A549 treated with AZD2906 at 1 μM for 4 hours (cell line): Measurements from ENCODE around the gene MRPS18C. TPM values are rescaled to one million over a fixed set of nuclear protein-coding genes. Genes with fewer than 3 reads are reported as not detected.

ENCODE experiments used
- total RNA-seq: library from RNA; stranded (reverse); fragments of 200-300 nt; extraction: Qiagen RNA extraction; gene quantifications from 5 replicates; pipeline ENCODE4 v1.2.3, GENCODE V29; 2022

Gene MRPS18C
- total RNA-seq, result 39.7 to 53.0 TPM (median 40.9 TPM) in 5 replicates

GRCh38 chr4:83455281-83456183 is at the start of gene MRPS18C, which contains the start of gene HELQ:
Gene MRPS18C (plus strand): TSS chr4:83456058. CDS start chr4:83456078, 20 bp downstream.
Gene HELQ (minus strand): TSS chr4:83455823. CDS start chr4:83455693, 130 bp downstream.

DNA sequence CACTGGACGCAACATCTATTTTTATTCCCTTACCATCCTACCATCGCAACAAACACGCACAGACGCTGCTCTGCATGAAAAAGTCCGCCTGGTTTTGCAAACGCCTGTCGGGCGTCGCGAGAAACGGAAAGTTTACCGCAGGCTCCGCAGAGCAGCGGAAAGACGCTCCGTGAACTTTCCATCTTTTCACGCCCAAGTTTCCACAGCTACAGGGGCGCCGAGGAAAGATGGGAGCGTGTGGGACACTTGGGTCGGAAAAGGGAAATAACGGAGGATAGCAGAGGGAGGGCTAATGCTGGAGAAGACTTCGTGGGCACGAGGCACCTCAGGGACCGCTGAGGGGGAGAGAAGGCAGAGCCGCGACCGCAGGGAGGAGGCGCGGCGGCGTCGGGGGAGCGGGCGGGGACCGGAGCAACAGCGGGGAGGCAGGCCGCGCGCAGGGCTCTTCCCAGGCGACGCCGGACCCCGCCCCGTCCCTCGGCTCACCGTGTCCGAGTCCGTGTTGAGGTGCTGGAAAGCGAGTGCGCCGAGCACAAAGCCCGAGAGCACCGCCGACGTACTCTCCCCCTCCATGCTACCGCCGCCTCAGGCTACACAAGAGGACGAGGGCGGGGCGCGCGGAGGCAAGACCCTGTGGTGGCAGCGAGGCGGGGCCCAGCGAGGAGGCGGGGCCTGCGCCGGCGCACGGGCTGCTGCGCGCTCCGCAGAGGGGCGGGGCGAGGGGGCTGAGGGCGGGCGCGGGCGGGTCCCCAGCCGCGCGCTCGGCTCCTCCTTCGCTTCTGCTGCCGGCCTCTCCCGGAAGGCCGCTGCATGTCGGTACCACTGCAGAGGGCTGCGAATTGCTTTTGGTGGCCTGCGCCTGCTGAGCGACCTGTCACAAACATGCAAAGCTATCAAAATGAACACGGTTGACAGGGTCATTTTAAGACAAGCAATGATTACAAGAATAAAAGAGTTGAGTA is 28.9 kb downstream of the MRPS18C start, which contains the start of gene ABRAXAS1:
Gene ABRAXAS1 (minus strand): TSS at position 601 of the 962 bp plus-strand sequence. CDS start 28 bp downstream, at position 573.

Other genes starting within 250 kb of the MRPS18C start
- gene COQ2, start 171.3 kb upstream of the MRPS18C start, total RNA-seq, result 17.7 to 20.5 TPM (median 19.8 TPM) in 5 replicates
- gene HPSE, start 121.2 kb upstream of the MRPS18C start, total RNA-seq, result 1.0 to 1.5 TPM (median 1.3 TPM) in 5 replicates
- gene HELQ, start 235 bp upstream of the MRPS18C start, total RNA-seq, result 4.6 to 6.6 TPM (median 4.7 TPM) in 5 replicates
- 4.9 to 7.6 TPM (median 6.6 TPM) in 5 replicates for gene ABRAXAS1, start 29.0 kb downstream of the MRPS18C start, total RNA-seq
- gene GPAT3, start 80.0 kb downstream of the MRPS18C start, total RNA-seq, result 24.8 to 33.4 TPM (median 29.9 TPM) in 5 replicates